ENCODE results near the gene TMEM9. TPM values are rescaled to one million over a fixed set of nuclear protein-coding genes. Genes with fewer than 3 reads are reported as not detected.

The TMEM9 gene
- total RNA-seq, 3 donors from 2014 or later: 19.1 to 38.9 (median 24.1) TPM

DNA sequence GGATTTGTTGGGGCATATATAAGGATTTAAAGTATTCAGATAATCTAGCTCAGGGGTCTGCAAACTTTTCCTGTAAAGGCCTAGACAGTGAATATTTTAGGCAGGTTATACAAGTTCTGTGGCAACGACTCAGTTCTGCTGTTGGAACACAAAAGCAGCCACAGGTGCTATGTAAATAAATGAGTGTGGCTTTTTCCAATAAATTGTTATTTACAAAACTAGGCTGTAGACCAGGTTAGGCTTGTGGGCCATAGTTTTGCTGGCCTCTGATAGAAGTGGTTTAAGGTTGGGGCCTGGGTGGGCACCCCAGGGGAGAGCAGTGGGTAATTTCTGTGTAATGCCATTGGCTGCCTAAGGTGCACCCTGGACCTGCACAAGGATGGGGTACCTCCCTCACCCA, 19.5 kb upstream of the TMEM9 start:
- H3K36me3 ChIP-seq (ENCODE audit: low read depth): no peaks in the 10 kb centered on the region
- DNase-seq (no peak), ATAC-seq (no peak)
- no peak overlapping the region for H3K4me3 ChIP-seq
- H3K9me3 ChIP-seq: no peaks in the 10 kb centered on the region
- H3K4me1 ChIP-seq (ENCODE audit: low read depth): peaks cover 4% of the 10 kb centered on the region
- intact Hi-C loops (cut with DNase I, micrococcal nuclease): no loop called here
- TF ChIP-seq, protein P1, sequence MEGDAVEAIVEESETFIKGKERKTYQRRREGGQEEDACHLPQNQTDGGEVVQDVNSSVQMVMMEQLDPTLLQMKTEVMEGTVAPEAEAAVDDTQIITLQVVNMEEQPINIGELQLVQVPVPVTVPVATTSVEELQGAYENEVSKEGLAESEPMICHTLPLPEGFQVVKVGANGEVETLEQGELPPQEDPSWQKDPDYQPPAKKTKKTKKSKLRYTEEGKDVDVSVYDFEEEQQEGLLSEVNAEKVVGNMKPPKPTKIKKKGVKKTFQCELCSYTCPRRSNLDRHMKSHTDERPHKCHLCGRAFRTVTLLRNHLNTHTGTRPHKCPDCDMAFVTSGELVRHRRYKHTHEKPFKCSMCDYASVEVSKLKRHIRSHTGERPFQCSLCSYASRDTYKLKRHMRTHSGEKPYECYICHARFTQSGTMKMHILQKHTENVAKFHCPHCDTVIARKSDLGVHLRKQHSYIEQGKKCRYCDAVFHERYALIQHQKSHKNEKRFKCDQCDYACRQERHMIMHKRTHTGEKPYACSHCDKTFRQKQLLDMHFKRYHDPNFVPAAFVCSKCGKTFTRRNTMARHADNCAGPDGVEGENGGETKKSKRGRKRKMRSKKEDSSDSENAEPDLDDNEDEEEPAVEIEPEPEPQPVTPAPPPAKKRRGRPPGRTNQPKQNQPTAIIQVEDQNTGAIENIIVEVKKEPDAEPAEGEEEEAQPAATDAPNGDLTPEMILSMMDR (IDR thresholded peaks at IDR 0.05): no peak

DNA sequence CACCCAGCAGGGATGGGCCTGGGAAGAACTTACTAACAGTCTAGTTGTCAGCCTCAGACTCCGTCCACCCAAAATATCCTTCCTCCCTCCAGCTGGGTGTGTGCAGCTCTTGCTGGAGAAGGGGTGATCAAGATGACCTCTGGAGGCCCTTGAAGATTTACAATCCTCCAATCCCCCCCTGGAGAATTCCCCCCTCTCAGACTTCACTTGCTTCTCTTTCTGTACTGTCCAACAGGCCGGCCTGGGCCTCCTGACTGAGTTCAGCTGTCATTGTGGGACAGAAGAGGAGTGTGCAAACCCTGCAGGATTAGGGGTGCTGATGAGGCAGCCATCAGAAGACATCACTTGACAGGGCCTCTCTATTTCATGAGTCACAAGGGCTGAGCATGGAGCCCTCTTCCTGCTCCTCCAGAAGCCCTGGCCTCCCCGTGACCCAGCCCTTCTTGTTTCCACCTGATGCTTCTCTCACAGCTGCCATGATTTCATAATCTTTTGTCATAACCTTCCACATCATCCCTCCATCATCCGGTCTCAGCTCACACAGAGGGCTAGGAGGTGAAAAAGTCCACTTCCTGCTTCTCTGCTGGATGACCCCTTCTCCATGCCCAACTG, 18.8 kb upstream of the TMEM9 start:
- no peak overlapping the region for H3K4me3 ChIP-seq
- TF ChIP-seq, protein P1 (IDR thresholded peaks at IDR 0.05): no peak
- intact Hi-C loops (cut with DNase I, micrococcal nuclease): no loop called here
- DNase-seq (no peak), ATAC-seq (no peak)
- H3K9me3 ChIP-seq: no peaks in the 10 kb centered on the region
- peaks cover 4% of the 10 kb centered on the region for H3K4me1 ChIP-seq (ENCODE audit: low read depth)
- no peaks in the 10 kb centered on the region for H3K36me3 ChIP-seq (ENCODE audit: low read depth)

DNA sequence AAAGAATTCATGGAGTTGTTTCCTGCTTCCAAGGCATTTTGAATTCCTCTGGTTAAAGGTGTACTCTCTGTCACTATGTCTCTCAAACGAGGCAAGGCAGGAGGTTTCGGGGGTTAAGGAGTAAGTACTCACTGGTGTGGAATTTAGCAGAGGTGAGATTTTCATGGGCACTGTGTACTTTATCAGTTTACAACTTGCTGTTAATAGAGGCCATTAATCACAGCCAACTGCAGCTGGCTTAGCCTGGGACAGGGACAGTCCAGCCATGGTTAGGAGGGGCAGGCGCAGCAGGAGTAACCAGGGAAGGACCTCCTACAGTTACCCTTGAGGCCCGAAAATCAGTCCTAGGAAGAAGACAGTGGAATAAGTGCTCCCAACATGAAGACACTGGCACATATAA, 18.1 kb upstream of the TMEM9 start:
- ATAC-seq (no peak), DNase-seq (no peak)
- no peak overlapping the region for H3K4me3 ChIP-seq
- H3K36me3 ChIP-seq (ENCODE audit: low read depth): no peaks in the 10 kb centered on the region
- H3K9me3 ChIP-seq: no peaks in the 10 kb centered on the region
- intact Hi-C loops (cut with DNase I, micrococcal nuclease): no loop called here
- TF ChIP-seq, protein P1 (IDR thresholded peaks at IDR 0.05): no peak
- peaks cover 4% of the 10 kb centered on the region for H3K4me1 ChIP-seq (ENCODE audit: low read depth)

DNA sequence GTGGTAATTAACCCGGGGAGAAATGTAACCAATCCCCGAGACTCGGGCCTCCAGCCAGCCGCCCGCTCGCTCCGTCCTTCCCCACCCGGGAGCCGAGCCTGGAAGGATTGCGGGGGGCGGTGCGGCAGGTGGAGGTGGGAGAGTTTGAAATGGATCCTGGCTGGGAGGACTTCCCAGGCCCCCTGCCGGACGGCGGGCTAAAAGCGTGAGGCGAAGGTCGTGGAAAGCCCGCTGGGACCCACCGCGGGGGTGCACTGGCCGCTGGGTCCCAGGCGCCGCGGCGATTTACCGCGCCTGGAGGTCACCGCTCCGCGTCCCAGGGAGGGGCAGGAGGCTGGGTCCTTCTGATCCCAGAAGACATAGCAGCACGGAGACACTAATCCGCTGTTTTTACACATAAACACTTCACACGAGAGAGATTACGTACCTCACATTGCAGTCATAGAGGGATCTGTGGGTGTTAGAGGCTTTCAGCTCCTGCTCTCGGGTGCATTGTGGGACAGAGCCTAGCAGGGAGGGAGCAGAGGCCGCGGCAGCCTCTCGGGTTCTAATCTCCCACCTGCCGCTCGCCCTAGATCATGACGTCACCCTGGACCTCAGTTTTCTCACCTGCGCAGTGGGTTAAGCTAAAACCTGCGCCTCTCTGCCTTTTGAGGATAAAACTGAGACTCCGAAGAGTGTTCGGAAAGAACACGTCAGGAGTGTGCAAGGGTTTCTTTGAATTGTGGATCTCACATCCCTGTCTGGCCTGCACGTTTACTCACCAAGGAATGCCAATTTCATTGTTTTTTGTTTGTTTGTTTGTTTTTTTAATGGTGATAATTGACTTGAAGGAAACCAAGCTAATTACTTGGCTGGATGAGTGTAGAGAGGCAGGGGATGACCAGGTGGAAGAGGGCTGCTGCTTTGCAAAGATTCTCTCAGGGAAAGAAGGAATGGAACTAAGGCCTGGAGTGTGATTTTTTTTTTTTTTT, 17.1 kb upstream of the TMEM9 start:
- DNase-seq (peak in 2 of 3 donors; percentile 57 to 62), ATAC-seq (peak; percentile 51)
- intact Hi-C loops (cut with DNase I, micrococcal nuclease): no loop called here
- H3K9me3 ChIP-seq: no peaks in the 10 kb centered on the region
- TF ChIP-seq, protein P1 (IDR thresholded peaks at IDR 0.05): no peak
- H3K36me3 ChIP-seq (ENCODE audit: low read depth): no peaks in the 10 kb centered on the region
- H3K4me3 ChIP-seq: no peak overlapping the region
- H3K4me1 ChIP-seq (ENCODE audit: low read depth): peaks cover 4% of the 10 kb centered on the region

DNA sequence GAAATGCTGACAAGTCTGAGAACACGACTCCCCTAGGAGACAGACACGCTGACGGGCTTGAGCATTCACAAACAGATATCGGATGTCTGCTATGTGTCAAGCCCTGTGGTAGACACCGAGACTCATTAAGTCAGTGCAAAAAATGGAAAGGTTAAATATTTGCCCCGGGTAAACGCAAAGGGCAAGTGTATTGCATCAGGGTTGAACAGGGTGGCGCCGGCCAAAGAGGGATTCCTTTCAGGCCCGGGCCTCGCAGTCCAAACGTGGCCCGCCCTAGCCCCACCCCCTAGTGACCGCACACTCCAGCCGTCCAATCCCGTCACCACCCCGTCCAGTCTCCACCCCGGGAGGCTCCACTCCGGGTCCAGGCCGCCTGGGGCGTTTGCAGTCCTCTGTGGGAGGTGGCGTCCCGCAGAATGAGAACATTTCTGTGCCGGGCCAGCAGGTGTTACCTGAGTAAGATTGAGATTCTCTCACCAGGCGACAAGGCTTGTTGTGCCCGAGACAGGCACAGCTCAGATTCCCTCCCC, 16.3 kb upstream of the TMEM9 start:
- peak; percentile 99 for ATAC-seq
- intact Hi-C loops (cut with DNase I, micrococcal nuclease): no loop called here

More for the DNA sequence above, 16.3 kb upstream of the TMEM9 start:
- Histone ChIP-seq H3K4me1 (ENCODE audit: low read depth) (peaks cover 4% of the 10 kb centered on the region), H3K4me3 (no peak overlapping the region), H3K9me3 (no peaks in the 10 kb centered on the region), H3K36me3 (ENCODE audit: low read depth) (no peaks in the 10 kb centered on the region)
- TF ChIP-seq, protein P1 (IDR thresholded peaks at IDR 0.05): no peak
- DNase-seq: peak; percentile 95 to 96 (median 96)
